ENCODE measurements around the gene LAMTOR4.
"Not testable (repeated sequence)": the region's sequence is repeated elsewhere in the genome, so short reads cannot be mapped to it uniquely, and the experiment has no call there.

Gene LAMTOR4

GRCh38 chr7:100124301-100125230, 24.2 kb upstream of the LAMTOR4 start:
- DNase-seq, result no peak

DNA sequence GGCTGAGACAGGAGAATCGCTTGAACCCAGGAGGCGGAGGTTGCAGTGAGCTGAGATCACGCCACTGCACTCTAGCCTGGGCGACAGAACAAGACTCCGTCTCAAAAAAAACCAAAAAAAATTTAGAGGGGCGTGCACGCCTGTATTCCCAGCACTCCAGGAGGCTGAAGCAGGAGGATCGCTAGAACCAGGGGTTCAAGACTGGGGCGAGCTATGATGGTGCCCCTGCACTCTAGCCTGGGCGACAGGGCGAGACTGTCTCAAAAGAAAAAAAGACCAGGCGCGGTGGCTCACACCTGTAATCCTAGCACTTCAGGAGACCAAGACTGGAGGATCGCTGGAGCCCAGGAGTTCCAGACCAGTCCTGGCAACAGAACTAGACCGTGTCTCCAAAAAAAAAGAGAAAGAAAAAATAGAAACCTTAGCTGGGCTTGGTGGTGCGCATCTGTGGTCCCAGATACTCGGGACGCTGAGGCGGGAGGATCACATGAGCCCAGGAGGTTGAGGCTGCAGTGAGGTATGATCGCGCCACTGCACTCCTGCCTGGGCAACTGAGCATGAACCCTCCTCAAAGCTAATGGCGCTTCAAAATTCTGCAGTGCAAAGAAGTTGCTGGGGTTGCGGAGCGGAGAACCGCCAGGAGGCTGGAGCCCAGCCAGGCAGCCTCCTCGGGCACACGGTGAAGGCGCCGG, 22.3 kb upstream of the LAMTOR4 start:
- peak; percentile 39 for DNase-seq

DNA sequence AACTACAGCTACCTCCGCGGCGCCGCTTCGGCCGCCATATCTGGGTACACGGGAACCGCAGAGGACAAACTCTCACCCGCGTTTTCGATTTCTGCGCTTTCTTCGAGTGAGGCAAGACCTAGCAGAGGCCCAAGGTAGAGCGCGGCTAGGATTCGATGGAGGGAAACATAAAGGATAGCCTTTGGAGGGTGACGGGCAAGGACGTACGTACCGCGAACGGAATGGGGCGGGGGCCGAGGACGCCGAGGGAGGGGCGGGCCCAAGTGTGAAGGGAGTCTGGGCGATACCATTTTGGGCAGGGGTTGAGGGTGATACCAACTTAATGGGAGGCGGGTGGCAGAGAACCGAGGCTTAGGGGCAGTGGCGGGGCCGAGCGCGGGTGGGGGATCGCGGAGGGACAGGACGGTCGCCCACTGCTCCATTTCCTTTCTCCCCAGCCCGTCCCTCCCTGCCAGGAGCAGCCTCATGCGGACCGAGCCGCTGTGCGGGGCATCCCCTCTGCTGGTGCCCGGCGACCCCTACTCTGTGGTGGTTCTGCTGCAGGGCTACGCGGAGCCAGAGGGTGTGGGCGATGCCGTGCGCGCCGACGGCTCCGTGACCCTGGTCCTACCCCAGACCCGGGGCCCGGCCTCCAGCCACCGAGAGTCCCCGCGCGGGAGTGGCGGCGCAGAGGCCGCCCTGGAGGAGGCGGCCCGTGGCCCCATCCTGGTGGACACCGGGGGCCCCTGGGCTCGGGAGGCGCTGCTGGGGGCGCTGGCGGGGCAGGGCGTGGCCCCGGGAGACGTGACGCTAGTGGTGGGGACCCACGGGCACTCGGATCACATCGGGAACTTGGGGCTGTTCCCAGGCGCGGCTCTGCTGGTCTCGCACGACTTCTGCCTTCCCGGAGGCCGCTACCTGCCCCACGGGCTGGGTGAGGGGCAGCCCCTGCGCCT, 21.5 kb upstream of the LAMTOR4 start, which contains the start of gene MBLAC1:
TSS of gene MBLAC1 (plus strand) at position 37 of the 935 bp plus-strand sequence. CDS start at position 466, 429 bp downstream.
- peak; percentile 91 for DNase-seq

DNA sequence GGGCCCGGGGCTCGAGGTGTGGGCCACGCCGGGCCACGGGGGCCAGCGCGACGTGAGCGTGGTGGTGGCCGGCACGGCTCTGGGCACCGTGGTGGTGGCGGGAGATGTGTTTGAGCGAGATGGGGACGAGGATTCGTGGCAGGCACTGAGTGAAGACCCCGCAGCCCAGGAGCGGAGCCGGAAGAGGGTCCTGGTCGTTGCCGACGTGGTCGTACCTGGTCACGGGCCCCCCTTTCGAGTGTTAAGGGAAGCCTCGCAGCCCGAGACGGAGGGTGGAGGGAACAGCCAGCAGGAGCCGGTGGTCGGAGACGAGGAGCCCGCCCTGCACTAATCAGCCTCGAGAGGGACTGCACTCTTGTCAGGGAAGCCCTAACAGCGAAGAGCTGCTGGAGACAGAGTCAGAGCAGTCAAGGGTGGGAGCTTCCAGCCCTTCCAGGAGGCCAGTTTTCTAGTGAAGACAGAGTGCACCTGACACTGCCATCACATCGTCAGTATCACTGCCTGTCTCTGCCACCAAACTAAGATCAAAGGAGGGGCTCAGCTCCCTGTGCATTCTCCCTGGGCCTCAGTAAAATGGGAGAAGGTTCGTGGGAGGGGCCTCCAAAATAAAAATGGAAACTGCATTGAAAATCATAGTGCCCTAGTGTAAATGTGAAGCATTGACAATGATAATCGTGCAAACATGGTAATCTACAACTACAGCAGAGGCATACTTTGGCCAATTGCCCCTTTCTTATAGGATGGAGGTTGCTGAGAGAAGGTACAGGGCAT, 20.7 kb upstream of the LAMTOR4 start:
- DNase-seq, result peak; percentile 31

DNA sequence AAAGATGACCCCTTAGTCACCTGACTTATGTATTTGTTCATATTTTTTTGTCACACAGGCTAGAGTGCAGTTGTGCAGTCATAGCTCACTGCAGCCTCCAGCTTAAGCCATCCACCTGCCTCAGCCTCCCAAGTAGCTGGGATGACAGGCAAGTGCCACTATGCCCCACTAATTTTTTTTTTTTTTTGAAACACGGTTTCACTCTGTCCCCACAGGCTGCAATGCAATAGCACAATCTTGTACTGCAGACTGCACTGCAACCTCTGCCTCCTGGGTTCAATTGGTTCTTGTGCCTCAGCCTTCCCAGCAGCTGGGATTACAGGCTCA, 20.1 kb upstream of the LAMTOR4 start:
- no peak for DNase-seq

- DNase-seq, result peak; percentile 77
Measured at GRCh38 chr7:100130220-100130607, 18.5 kb upstream of the LAMTOR4 start.

DNA sequence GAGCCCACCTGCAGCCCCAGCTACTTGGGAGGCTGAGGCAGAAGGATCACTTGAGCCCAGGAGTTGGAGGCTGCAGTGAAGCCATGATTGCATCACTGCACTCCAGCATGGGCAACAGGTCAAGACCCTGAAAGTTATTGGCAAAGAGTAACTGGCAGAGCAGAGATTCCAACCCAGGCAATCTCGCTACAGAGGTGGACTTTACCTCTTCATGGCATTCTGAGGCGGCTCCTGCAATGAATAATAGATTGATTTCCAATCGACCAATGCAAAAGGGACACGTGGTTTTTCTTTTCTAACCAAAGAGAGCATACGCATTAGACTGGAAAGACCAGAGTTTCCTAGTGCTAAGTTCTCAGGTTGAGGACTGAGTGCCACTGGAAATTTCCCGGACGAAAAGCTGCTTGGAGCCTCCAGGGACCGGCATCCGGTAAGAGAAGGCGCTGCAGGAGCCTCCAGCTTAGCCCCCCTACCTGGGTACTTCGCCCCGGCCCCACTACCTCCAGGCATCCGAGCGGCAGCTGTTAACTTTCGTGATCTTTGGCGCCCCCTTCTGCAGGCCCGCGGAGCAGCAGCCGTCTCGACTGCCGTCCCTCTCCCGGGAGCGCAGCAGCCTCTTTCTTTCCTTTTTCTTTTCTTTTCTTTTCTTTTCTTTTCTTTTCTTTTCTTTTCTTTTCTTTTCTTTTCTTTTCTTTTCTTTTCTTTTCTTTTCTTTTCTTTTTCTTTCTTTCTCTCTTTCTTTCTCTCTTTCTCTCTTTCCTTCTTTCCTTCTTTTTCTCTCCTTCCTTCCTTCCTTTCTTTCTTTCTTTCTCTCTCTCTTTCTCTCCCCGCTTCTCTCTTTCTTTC, 17.9 kb upstream of the LAMTOR4 start:
- peak; percentile 75 for DNase-seq

DNA sequence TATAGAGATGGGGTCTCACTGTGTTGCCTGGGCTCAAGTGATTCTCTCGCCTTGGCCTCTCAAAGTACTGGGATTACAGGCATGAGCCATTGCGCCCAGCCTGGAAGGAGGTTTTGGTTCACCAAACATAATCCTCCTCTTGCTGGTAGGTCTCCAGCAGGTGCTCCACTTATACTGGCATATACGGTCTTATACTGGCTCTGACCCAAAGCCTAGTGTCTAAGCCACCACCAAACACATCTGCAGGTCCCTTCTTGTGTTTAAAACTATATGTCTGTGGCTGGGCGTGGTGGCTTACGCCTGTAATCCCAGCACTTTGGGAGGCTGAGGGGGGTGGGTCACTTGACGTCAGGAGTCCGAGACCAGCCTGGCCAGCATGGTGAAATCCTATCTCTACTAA, 16.6 kb upstream of the LAMTOR4 start:
- DNase-seq, result no peak

- DNase-seq, result peak; percentile 68
Measured at GRCh38 chr7:100132697-100133151, 16.0 kb upstream of the LAMTOR4 start.

- peak; percentile 43 for DNase-seq
Measured at GRCh38 chr7:100137851-100138760, 10.6 kb upstream of the LAMTOR4 start.

DNA sequence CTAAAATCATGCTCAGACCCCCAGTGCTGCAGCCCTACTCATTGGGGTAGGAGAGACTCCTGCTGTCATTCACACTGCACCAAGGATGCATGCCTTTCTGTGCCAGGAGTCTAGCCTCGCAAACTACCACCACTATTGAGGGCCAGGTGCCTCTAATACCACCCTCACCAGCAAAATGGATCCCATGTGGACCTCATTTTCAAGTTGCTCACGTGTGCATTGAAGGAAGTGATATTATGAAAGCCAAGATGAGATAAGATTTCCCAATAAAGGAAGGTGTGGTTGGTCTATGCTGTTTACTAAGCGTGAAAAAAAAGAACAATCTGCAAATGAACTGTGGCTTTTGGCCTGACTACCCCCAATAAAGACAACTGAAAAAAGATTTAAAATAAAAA, 7.2 kb upstream of the LAMTOR4 start:
- no peak for DNase-seq

DNA sequence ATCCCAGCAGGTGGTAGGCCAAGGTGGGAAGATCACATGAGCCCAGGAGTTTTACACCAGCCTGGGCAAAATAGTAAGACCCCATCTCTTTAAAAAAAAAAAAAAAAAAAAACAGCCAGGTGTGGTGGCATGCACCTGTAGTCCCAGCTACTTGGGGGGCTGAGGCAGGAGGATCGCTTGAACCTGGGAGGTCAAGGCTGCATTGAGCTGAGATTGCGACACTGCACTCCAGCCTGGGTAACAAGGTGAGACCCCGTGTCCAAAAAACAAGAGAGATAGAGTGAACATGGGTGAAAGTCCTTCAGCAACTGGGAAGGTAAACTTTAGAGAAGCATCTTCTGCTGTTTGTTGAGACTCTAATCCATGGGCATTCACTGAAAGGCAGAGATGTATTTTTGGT, 6.3 kb upstream of the LAMTOR4 start:
- no peak for DNase-seq

DNA sequence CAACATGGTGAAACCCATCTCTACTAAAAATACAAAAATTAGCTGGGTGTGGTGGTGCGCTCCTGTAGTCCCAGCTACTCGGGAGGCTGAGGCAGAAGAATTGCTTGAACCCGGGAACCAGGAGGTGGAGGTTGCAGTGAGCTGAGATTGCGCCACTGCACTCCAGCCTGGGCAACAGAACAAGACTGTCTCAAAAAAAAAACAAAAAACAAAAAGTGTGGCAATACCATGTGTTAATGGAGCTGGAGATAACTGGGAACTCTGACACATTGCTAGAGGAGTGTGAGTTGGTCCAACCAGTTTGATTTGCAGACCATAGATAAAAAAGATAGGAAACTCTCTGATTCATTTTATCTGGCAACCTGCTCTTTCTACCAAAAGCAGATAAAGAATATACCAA, 2.4 kb upstream of the LAMTOR4 start:
- not testable (repeated sequence) for DNase-seq

DNA sequence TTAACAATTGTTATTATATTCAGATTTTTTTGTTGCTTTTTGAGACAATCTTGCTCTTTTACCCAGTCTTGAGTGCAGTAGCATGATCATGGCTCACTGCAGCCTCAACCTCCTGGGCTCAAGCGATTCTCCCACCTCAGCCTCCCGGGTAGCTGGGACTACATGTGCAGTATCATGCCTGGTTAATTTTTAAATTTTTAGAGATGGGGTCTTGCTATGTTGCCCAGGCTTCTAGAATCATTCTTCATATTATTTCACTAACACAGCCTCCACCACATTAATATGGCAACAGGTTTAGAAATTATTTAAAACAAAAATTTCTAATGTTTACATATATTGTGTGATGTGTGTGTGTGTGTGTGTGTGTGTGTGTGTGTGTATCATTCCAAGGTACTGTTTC, 1.4 kb upstream of the LAMTOR4 start:
- no peak for DNase-seq

DNA sequence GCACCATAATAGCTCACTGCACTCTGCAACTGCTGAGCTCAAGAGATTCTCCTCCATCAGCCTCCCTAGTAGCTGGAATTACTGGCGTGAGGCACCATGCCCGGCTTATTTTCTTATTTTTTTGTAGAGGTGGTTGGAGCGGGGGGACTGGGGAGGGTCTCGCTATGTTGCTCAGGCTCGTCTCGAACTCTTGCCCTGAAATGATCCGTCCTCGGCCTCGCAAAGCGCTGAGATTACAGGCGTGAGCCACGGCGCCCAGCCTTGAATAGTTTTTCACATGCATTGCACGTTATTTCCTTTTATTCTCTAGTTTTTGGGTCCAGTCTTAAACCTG, 526 bp upstream of the LAMTOR4 start:
- no peak for DNase-seq

DNA sequence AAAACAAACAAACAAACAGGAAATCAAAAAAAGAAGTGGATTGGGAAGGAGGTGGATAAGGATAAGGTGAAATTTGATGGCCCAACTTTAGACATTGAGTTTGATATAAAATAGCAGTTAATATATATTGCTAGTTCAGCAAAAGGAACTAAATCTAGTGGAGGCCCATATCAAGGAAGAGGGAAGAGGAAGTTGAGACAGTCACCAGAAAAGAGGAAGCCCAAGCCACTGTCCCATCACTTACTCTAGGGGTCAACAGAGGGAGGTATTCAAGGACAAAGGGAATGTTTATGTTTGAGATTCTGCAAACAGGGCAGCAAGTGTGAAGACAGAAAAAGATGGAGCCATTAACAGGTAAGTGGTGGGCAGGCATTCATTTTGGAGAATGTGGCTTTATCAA, 3.7 kb downstream of the LAMTOR4 start:
- DNase-seq, result no peak

GRCh38 chr7:100152937-100153666, 4.4 kb downstream of the LAMTOR4 start:
- no peak for DNase-seq

- DNase-seq, result no peak
Measured at GRCh38 chr7:100153708-100154535, 5.2 kb downstream of the LAMTOR4 start.
